WTC11 (cell line): ENCODE results near the gene EIF4G3.

Experiments used
- ESRRA ChIP-seq: sonication (generic); formaldehyde crosslinking; IDR thresholded peaks from 2 replicates; pipeline ENCODE4 v1.8.1; 2022; ENCODE audit warnings: mild to moderate bottlenecking, missing genetic modification reagents, borderline replicate concordance
- GABPB1 ChIP-seq: sonication (generic); formaldehyde crosslinking; IDR thresholded peaks from 2 replicates; pipeline ENCODE4 v1.8.1; 2023; ENCODE audit warnings: mild to moderate bottlenecking, missing genetic modification reagents
- JUN ChIP-seq: sonication (generic); formaldehyde crosslinking; IDR thresholded peaks from 2 replicates; pipeline ENCODE4 v1.8.0; 2023; ENCODE audit warnings: mild to moderate bottlenecking, missing genetic modification reagents
- NFE2L1 ChIP-seq: sonication (generic); formaldehyde crosslinking; IDR thresholded peaks from 2 replicates; pipeline ENCODE4 v1.8.1; 2023; ENCODE audit warnings: missing genetic modification reagents
- NR2C2 ChIP-seq: sonication (generic); formaldehyde crosslinking; IDR thresholded peaks from 2 replicates; pipeline ENCODE4 v1.8.0; 2022; ENCODE audit warnings: mild to moderate bottlenecking, missing genetic modification reagents
- SMAD4 ChIP-seq: sonication (generic); formaldehyde crosslinking; IDR thresholded peaks from 2 replicates; pipeline ENCODE4 v1.8.0; 2022; ENCODE audit warnings: mild to moderate bottlenecking, missing genetic modification reagents
- SP1 ChIP-seq: sonication (generic); formaldehyde crosslinking; conservative IDR thresholded peaks from 2 replicates; pipeline ENCODE4 v1.8.1; 2022; ENCODE audit warnings: missing genetic modification reagents
- TF ChIP-seq, protein P1 (sequence below): fragments of 200-600 bp; IDR thresholded peaks from 2 replicates; pipeline ENCODE4 v1.8.0; 2022; ENCODE audit warnings: antibody characterized with exemption
- TF ChIP-seq, protein P2 (sequence below): sonication (generic); formaldehyde crosslinking; IDR thresholded peaks from 2 replicates; pipeline ENCODE4 v1.8.0; 2022; ENCODE audit warnings: mild to moderate bottlenecking, missing genetic modification reagents
- TF ChIP-seq, protein P3 (sequence below): sonication (generic); formaldehyde crosslinking; IDR thresholded peaks from 2 replicates; pipeline ENCODE4 v1.8.1; 2023; ENCODE audit warnings: mild to moderate bottlenecking, missing genetic modification reagents, borderline replicate concordance
- TF ChIP-seq, protein P4 (sequence below): sonication (generic); formaldehyde crosslinking; IDR thresholded peaks from 2 replicates; pipeline ENCODE4 v1.8.0; 2022; ENCODE audit warnings: mild to moderate bottlenecking, missing genetic modification reagents
- TF ChIP-seq, protein P5 (sequence below): fragments of 250-450 bp; sonication (Bioruptor Pico); conservative IDR thresholded peaks from 2 replicates; pipeline ENCODE4 v1.9.0; 2021; ENCODE audit warnings: mild to moderate bottlenecking
- TF ChIP-seq, protein P6 (sequence below): sonication (generic); formaldehyde crosslinking; IDR thresholded peaks from 2 replicates; pipeline ENCODE4 v1.8.1; 2023; ENCODE audit warnings: mild to moderate bottlenecking, missing genetic modification reagents

DNA sequence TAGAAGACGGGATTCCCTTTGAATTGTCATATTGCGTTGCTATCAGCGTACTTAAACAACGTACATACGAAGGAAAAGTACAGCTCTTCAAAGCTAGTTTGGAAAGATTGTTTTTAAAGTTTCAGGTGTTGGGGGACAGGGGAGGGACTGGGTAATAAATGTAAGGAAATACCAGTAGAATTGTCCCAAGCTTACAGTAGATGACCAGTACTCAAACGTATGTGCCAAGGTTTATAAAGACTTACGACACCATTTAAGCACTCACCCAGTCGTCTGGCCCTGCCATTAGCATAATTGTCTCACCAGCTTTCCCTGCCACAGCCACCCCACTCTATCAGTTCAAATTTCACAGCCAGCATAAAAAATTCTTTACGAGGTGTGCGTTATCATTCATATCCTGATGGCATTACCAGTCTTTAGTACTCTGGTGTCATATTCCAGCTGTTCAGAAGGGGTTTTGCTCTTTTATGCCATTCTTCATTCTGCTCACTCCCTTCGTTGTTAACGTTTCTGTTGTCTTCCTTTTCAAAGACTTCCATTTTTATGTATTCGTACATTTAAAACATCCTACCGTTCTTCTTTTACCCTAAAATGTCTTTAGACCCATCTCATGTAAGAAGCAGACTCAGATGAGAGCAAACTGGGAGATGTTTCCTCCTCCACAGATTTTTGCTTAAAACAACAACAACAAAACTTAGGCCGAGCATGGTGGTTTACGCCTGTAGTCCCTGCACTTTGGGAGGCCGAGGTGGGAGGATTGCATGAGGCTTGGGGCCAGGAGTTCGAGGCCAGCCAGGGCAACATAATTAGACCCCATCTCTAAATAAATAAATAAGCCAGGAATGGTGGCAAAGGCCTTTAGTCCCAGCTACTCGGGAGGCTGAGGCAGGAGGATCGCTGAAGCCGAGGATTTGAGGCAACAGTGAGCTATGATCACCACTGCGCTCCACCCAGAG, 388.6 kb downstream of the EIF4G3 start:
- TF ChIP-seq, protein P1, sequence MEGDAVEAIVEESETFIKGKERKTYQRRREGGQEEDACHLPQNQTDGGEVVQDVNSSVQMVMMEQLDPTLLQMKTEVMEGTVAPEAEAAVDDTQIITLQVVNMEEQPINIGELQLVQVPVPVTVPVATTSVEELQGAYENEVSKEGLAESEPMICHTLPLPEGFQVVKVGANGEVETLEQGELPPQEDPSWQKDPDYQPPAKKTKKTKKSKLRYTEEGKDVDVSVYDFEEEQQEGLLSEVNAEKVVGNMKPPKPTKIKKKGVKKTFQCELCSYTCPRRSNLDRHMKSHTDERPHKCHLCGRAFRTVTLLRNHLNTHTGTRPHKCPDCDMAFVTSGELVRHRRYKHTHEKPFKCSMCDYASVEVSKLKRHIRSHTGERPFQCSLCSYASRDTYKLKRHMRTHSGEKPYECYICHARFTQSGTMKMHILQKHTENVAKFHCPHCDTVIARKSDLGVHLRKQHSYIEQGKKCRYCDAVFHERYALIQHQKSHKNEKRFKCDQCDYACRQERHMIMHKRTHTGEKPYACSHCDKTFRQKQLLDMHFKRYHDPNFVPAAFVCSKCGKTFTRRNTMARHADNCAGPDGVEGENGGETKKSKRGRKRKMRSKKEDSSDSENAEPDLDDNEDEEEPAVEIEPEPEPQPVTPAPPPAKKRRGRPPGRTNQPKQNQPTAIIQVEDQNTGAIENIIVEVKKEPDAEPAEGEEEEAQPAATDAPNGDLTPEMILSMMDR = no peak
- TF ChIP-seq NFE2L1 (no peak), ESRRA (no peak), SP1 (CRISPR knock-in tag) (no peak), GABPB1 (CRISPR knock-in tag) (no peak), NR2C2 (no peak), SMAD4 (no peak), JUN (no peak)
- TF ChIP-seq, protein P2, sequence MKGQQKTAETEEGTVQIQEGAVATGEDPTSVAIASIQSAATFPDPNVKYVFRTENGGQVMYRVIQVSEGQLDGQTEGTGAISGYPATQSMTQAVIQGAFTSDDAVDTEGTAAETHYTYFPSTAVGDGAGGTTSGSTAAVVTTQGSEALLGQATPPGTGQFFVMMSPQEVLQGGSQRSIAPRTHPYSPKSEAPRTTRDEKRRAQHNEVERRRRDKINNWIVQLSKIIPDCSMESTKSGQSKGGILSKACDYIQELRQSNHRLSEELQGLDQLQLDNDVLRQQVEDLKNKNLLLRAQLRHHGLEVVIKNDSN (CRISPR knock-in tag) = no peak
- TF ChIP-seq, protein P3, sequence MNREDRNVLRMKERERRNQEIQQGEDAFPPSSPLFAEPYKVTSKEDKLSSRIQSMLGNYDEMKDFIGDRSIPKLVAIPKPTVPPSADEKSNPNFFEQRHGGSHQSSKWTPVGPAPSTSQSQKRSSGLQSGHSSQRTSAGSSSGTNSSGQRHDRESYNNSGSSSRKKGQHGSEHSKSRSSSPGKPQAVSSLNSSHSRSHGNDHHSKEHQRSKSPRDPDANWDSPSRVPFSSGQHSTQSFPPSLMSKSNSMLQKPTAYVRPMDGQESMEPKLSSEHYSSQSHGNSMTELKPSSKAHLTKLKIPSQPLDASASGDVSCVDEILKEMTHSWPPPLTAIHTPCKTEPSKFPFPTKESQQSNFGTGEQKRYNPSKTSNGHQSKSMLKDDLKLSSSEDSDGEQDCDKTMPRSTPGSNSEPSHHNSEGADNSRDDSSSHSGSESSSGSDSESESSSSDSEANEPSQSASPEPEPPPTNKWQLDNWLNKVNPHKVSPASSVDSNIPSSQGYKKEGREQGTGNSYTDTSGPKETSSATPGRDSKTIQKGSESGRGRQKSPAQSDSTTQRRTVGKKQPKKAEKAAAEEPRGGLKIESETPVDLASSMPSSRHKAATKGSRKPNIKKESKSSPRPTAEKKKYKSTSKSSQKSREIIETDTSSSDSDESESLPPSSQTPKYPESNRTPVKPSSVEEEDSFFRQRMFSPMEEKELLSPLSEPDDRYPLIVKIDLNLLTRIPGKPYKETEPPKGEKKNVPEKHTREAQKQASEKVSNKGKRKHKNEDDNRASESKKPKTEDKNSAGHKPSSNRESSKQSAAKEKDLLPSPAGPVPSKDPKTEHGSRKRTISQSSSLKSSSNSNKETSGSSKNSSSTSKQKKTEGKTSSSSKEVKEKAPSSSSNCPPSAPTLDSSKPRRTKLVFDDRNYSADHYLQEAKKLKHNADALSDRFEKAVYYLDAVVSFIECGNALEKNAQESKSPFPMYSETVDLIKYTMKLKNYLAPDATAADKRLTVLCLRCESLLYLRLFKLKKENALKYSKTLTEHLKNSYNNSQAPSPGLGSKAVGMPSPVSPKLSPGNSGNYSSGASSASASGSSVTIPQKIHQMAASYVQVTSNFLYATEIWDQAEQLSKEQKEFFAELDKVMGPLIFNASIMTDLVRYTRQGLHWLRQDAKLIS = no peak
- TF ChIP-seq, protein P4, sequence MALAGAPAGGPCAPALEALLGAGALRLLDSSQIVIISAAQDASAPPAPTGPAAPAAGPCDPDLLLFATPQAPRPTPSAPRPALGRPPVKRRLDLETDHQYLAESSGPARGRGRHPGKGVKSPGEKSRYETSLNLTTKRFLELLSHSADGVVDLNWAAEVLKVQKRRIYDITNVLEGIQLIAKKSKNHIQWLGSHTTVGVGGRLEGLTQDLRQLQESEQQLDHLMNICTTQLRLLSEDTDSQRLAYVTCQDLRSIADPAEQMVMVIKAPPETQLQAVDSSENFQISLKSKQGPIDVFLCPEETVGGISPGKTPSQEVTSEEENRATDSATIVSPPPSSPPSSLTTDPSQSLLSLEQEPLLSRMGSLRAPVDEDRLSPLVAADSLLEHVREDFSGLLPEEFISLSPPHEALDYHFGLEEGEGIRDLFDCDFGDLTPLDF (CRISPR knock-in tag) = no peak
- TF ChIP-seq, protein P5, sequence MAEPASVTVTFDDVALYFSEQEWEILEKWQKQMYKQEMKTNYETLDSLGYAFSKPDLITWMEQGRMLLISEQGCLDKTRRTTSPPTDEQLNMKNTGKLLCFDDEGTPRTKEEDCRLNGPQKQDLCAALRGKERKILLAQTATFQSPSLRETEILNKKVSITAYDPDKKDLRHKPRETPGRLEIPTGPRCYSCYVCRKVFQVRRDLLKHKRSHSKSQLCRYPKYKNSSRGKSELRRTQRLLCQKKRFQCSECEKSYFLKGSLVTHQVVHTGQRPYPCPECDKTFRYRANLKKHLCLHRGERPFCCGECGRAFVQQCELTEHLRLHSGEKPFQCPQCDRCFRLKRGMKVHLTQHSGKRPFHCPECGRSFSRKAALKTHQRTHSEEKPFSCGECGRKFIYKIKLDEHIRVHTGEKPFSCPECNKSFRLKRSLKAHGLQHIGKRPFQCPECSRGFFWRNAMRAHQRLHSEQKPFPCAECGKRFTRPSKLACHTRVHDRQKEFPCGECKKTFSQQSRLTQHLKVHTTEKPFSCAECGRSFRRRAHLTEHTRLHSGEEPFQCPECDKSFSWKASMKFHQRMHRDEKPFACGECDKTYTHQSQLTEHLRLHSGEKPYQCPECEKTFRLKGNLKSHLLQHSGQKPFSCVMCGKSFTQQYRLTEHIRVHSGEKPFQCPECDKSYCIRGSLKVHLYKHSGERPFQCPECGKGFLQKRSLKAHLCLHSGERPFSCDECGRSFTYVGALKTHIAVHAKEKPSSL (CRISPR knock-in tag) = no peak
- TF ChIP-seq, protein P6, sequence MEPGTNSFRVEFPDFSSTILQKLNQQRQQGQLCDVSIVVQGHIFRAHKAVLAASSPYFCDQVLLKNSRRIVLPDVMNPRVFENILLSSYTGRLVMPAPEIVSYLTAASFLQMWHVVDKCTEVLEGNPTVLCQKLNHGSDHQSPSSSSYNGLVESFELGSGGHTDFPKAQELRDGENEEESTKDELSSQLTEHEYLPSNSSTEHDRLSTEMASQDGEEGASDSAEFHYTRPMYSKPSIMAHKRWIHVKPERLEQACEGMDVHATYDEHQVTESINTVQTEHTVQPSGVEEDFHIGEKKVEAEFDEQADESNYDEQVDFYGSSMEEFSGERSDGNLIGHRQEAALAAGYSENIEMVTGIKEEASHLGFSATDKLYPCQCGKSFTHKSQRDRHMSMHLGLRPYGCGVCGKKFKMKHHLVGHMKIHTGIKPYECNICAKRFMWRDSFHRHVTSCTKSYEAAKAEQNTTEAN (CRISPR knock-in tag) = no peak
